HG03571 (cell line): ENCODE measurements around the gene MEX3D.

ENCODE experiments used
- ATAC-seq: cut with Tn5 transposase; IDR thresholded peaks from one replicate; pipeline ENCODE4 v1.9.1; 2021; ENCODE audit not compliant: unreplicated experiment

The MEX3D gene

GRCh38 chr19:1568320-1569019, at the start of gene MEX3D:
Gene MEX3D, minus strand, starts transcription at chr19:1568325. Its CDS starts 267 bp downstream, at chr19:1568058.
- no peak for ATAC-seq

GRCh38 chr19:1616875-1617274, 48.8 kb upstream of the MEX3D start:
- ATAC-seq: no peak

- ATAC-seq: no peak
These were observed 48.3 kb upstream of the MEX3D start for GRCh38 chr19:1616396-1616795.

- ATAC-seq: no peak
These were observed 47.1 kb upstream of the MEX3D start for GRCh38 chr19:1615156-1615765.

- ATAC-seq: no peak
These were observed 45.9 kb upstream of the MEX3D start for GRCh38 chr19:1613808-1614570.

- no peak for ATAC-seq
These were observed 45.0 kb upstream of the MEX3D start for GRCh38 chr19:1613146-1613545.

- no peak for ATAC-seq
These were observed 44.3 kb upstream of the MEX3D start for GRCh38 chr19:1612114-1613086.

- ATAC-seq: no peak
These were observed 43.2 kb upstream of the MEX3D start for GRCh38 chr19:1611353-1611752.

- no peak for ATAC-seq
These were observed 42.5 kb upstream of the MEX3D start for GRCh38 chr19:1610579-1610978.

GRCh38 chr19:1609680-1610474, 41.8 kb upstream of the MEX3D start:
- no peak for ATAC-seq

- ATAC-seq: no peak
These were observed 40.9 kb upstream of the MEX3D start for GRCh38 chr19:1609103-1609396.

- no peak for ATAC-seq
These were observed 40.4 kb upstream of the MEX3D start for GRCh38 chr19:1608359-1609102.

- peak; percentile 4 for ATAC-seq
These were observed 38.1 kb upstream of the MEX3D start for GRCh38 chr19:1606138-1606651.

- peak; percentile 85 for ATAC-seq
These were observed 37.4 kb upstream of the MEX3D start, which contains the start of gene UQCR11 for GRCh38 chr19:1605236-1606137. Gene UQCR11, minus strand, starts transcription at chr19:1605462. Its CDS starts 53 bp downstream, at chr19:1605409.

- ATAC-seq: no peak
These were observed 34.1 kb upstream of the MEX3D start for GRCh38 chr19:1602091-1602707.

- ATAC-seq: no peak
These were observed 33.5 kb upstream of the MEX3D start for GRCh38 chr19:1601613-1602064.

- no peak for ATAC-seq
These were observed 31.3 kb upstream of the MEX3D start for GRCh38 chr19:1599460-1599846.
